Ovary (tissue), 3 donors: ENCODE measurements around the gene SCLT1.

ENCODE experiments used
- CTCF ChIP-seq, 3 donors: fragments of 450-650 bp in 2 of 3; fragments of 200-600 bp in 1 of 3; IDR thresholded peaks; one replicate each; pipeline versions ENCODE4 v1.5.1 to v1.8.0; 2016 to 2022; ENCODE audit warnings: antibody characterized with exemption in 3 of 3, mild to moderate bottlenecking in 1 of 3
- POLR2A ChIP-seq: fragments of 450-650 bp; IDR thresholded peaks from one replicate; pipeline ENCODE4 v1.6.1; 2017; ENCODE audit warnings: antibody characterized with exemption, mild to moderate bottlenecking, moderate library complexity
- donor health status: DM: no; HTN: no; CAD: no.

- no peak for TF ChIP-seq CTCF (IDR thresholded peaks at IDR 0.05)
- no peak for TF ChIP-seq POLR2A
These were observed 28.6 kb downstream of the SCLT1 start for GRCh38 chr4:129064717-129065116.
